K562 treated with DMSO at 1 percent for 48 hours (cell line): ENCODE results near the gene CCZ1. TPM values are rescaled to one million over a fixed set of nuclear protein-coding genes. Genes with fewer than 3 reads are reported as not detected.

Experiments used
- total RNA-seq: library from RNA; unstranded; fragments of 300-600 nt; gene quantifications from 2 replicates; pipeline ENCODE4 v1.2.3, GENCODE V29; 2022; ENCODE audit warnings: low replicate concordance; ENCODE audit errors: extremely low read depth

CCZ1 gene
- total RNA-seq, result not detected in 2 replicates

DNA sequence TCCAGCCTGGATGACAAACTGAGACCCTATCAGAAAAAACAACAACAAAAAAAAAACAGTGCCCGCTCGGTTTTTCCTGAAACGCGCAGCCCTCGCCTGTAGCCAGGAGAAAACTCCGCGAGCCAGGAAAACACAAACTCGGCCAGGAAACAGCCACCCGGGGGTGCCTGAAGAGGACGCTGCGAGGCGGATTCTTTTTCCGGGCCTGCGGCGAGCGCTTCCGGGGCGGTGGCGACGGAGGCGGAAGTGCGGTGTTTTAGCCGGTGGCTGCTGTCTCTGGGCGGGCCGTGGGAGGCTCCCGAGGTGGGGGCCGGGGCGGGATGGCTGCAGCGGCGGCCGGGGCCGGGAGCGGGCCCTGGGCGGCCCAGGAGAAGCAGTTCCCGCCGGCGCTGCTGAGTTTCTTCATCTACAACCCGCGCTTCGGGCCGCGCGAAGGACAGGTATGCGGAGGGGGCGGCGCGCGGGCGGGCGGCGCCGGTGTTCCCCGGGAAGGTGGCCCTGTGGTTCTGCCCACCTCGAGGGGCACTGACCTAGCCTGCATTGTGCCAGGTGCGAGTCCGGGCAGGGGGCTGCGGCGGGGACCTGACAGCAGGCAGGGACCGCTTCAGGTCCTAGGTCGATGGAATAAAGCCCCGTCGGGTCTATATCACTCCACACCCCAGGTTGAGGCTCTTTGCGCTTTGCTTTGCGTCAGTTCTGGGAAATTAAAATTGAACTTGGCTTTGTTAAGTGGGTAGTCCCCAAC lies at the start of gene CCZ1:
Gene CCZ1 (plus strand): TSS at position 254 of the 745 bp plus-strand sequence. CDS start 67 bp downstream, at position 321.

DNA sequence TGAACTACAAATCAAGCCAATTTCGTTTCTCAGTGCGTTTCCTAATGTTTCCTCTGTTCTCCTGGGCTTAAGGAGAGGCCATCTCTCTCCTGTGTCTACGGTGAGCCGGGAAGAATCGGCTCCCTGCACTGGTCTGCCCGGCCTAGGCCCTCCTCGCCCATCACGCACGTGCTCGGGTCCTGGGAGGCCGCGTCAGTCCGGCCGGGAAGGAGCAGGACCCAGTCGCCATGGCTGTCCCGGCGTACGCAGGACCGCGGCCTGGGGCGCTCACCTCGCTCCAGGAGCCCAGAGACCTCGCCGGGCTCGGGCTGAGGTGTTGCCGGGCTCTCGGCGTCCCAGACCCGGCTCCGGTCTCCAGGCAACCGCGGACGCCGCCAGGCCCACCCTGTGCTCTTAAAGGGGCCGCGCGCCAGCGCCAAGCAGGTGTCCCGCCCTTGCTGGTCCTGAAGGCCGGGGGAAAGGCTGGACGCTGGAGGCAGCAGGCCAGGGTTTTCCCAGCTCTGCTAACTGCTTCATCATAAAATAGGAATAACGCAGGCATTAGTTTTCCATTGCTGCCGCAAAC lies 71.9 kb downstream of the CCZ1 start, which contains the start of gene RSPH10B:
Gene RSPH10B (minus strand): TSS at position 343 of the 565 bp plus-strand sequence. CDS start 3,573 bp downstream, outside the sequence.

Other genes with a start within 250 kb of the CCZ1 start
- gene RNF216, start 117.1 kb upstream of the CCZ1 start, total RNA-seq, result not detected in 2 replicates
- gene OCM, start 17.9 kb upstream of the CCZ1 start, total RNA-seq, result not detected in 2 replicates
- gene RSPH10B, start 72.0 kb downstream of the CCZ1 start, total RNA-seq, result not detected in 2 replicates
- gene PMS2, start 110.3 kb downstream of the CCZ1 start, total RNA-seq, result not detected in 2 replicates
- gene AIMP2, start 110.5 kb downstream of the CCZ1 start, total RNA-seq, result not detected in 2 replicates
- gene ANKRD61, start 132.6 kb downstream of the CCZ1 start, total RNA-seq, result not detected in 2 replicates
- not detected in 2 replicates for gene EIF2AK1, start 160.4 kb downstream of the CCZ1 start, total RNA-seq
- not detected in 2 replicates for gene USP42, start 206.2 kb downstream of the CCZ1 start, total RNA-seq